Fibroblast of the aortic adventitia (primary cell): ENCODE results near the gene NPLOC4. TPM values are rescaled to one million over a fixed set of nuclear protein-coding genes. Genes with fewer than 3 reads are reported as not detected.

Experiments used
- DNase-seq: peaks from one replicate; pipeline ENCODE4 v3.0.0-alpha.2; 2010; ENCODE audit warnings: low read depth
- H3K4me3 ChIP-seq: 2 replicates; pipeline ENCODE4 v1.5.1; 2011; ENCODE audit warnings: low read depth, mild to moderate bottlenecking, control low read depth, low read length, moderate library complexity
- small RNA-seq: library from RNA; depleted of rRNA; stranded (forward); fragments of <200 nt; gene quantifications from one replicate; pipeline ENCODE3, GENCODE V24; 2012
- total RNA-seq: library from RNA; depleted of rRNA; stranded (reverse); fragments of >200 nt; gene quantifications from 2 replicates; pipeline ENCODE4 v1.2.3, GENCODE V29; 2012; ENCODE audit warnings: low replicate concordance
- TF ChIP-seq, protein P1 (sequence below): IDR thresholded peaks from 2 replicates; pipeline ENCODE4 v1.5.1; 2011; ENCODE audit warnings: mild to moderate bottlenecking, low read length, control low read depth, inconsistent platforms; ENCODE audit not compliant: insufficient read depth

Gene NPLOC4
- total RNA-seq, 1 donor = 60.3 TPM

DNA sequence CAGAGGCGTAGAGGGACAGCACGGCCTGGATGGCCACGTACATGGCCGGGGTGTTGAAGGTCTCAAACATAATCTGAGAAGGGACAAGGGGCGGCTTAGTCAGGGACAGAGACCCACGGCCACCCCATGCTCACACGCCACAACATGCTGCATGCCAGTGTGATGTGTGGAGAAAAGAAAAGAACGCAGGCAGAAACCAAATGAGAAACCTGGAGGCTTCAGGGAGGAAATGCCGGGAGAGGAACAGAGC lies 125.4 kb downstream of the NPLOC4 start:
- DNase-seq = peak; percentile 56
- peak overlapping the region; percentile 93 for H3K4me3 ChIP-seq
- TF ChIP-seq, protein P1, sequence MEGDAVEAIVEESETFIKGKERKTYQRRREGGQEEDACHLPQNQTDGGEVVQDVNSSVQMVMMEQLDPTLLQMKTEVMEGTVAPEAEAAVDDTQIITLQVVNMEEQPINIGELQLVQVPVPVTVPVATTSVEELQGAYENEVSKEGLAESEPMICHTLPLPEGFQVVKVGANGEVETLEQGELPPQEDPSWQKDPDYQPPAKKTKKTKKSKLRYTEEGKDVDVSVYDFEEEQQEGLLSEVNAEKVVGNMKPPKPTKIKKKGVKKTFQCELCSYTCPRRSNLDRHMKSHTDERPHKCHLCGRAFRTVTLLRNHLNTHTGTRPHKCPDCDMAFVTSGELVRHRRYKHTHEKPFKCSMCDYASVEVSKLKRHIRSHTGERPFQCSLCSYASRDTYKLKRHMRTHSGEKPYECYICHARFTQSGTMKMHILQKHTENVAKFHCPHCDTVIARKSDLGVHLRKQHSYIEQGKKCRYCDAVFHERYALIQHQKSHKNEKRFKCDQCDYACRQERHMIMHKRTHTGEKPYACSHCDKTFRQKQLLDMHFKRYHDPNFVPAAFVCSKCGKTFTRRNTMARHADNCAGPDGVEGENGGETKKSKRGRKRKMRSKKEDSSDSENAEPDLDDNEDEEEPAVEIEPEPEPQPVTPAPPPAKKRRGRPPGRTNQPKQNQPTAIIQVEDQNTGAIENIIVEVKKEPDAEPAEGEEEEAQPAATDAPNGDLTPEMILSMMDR = no peak

DNA sequence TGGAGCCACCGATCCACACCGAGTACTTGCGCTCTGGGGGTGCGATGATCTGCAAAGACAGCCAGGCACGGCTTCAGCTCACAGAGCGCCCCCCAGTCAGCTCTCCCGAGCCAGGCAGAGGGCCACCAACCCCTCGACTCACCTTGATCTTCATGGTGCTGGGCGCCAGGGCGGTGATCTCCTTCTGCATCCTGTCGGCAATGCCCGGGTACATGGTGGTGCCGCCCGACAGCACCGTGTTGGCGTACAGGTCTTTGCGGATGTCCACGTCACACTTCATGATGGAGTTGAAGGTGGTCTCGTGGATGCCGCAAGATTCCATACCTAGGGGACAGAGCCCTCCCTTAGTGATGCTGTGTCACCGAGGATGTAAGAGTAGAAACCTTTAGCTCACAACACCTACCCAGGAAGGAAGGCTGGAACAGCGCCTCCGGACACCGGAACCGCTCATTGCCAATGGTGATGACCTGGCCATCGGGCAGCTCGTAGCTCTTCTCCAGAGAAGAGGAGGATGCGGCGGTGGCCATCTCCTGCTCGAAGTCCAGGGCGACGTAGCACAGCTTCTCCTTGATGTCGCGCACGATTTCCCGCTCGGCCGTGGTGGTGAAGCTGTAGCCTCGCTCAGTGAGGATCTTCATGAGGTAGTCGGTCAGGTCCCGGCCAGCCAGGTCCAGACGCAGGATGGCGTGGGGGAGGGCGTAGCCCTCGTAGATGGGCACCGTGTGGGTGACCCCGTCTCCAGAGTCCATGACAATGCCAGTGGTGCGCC lies 125.9 kb downstream of the NPLOC4 start:
- TF ChIP-seq, protein P1 = no peak
- DNase-seq = peak; percentile 49
- H3K4me3 ChIP-seq = peak overlapping the region; percentile 93

DNA sequence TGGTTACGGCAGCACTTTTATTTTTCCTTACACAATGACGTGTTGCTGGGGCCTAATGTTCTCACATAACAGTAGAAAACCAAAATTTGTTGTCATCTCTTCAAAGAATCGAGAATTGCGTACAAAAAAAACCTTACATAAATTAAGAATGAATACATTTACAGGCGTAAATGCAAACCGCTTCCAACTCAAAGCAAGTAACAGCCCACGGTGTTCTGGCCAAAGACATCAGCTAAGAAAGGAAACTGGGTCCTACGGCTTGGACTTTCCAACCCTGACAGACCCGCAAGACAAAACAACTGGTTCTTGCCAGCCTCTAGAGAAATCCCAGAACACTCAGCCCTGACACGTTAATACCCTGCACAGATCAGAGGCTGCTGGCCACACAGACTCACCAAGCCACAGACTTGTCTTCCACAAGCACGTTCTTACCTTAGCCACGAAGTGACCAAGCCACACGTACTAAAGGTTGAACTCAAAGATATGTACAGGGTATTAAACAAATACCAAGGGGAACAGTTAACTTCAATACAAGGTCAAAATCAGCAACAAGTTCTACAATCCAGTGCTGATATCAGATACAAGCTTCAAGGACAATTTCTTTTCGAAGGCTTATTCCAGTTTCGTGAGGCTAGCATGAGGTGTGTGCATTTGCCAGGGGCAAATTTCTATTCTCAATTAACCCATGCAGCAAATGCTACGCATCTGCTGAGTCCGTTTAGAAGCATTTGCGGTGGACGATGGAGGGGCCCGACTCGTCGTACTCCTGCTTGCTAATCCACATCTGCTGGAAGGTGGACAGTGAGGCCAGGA lies 126.7 kb downstream of the NPLOC4 start:
- TF ChIP-seq, protein P1 = no peak
- peak; percentile 55 for DNase-seq
- H3K4me3 ChIP-seq = peak overlapping the region; percentile 93

DNA sequence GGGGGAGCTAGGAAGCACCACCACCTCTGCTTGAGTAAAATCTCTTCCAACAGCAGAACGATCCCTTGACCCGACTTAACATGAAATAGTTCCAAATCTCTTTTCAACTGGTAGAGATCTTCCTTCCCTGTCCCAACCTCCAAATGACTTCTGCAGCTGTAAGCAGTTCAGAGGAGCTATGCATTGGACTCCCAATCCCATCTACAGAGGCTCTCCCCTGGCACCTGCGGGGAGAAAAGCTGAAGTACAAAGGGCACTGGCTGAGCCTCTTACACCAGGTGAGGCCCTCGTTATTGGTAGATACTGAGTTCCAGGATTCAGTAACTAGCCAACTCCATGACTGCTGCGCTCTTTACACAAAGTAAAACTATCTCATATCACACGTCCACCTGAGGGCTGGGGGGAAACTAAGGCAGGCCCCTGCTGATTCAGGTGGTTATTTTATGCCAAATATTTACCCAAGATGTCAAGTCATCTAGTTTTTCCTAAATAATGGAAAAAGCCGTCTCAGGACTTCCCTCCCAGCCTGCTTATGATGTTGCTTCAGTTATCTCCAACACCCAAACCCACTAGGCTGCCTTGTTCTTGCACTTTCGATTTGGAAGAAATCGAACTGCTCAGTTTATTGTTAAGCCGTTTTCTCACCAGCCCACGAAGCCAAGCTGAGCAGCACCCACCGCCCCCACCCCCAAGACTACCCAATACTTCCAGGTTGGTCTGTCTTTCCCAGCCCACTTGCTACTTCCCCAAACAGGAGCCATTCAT lies 127.5 kb downstream of the NPLOC4 start:
- TF ChIP-seq, protein P1 = no peak
- H3K4me3 ChIP-seq = peak overlapping the region; percentile 93
- peak; percentile 48 for DNase-seq

DNA sequence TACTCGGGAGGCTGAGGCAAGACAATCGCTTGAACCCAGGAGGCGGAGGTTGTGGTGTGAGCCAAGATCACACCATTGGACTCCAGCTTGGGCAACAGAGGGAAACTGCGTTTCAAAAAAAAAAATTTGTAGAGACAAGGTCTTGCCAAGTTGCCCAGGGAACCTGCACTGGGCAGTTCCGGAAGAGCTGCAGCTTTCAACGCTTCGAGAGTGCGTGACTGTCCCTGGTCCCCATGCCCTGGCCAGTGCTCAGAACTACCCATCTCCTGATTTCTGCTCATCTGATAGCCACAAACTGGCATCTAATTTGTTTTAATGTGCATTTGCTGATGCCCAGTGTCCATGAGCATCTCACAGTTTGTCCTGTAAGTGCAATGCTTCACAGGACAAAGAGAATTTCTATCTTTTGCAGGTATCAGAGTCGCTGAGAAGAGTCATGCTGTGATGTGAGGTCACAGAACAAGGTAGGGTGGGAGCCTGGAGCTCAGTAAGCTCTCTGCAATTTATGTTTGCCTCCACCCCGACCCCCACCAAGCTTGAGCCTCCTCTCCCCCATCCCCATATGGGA lies 128.2 kb downstream of the NPLOC4 start:
- TF ChIP-seq, protein P1 = no peak
- H3K4me3 ChIP-seq = peak overlapping the region; percentile 93
- DNase-seq = peak; percentile 58

Small RNA genes lying within 50 kb of the gene (small RNA-seq; reads per million reads assigned to genes)
- not detected for gene RF00019

Other genes with a start within 250 kb of the NPLOC4 start
- 11.7 and 14.3 TPM in 2 replicates for gene BAHCC1, start 241.7 kb downstream of the NPLOC4 start, total RNA-seq
- gene ACTG1, start 124.3 kb downstream of the NPLOC4 start, total RNA-seq = 3,211 and 6,650 TPM in 2 replicates
- 1.3 and 1.8 TPM in 2 replicates for gene FSCN2, start 108.7 kb downstream of the NPLOC4 start, total RNA-seq
- gene FAAP100, start 84.8 kb downstream of the NPLOC4 start, total RNA-seq = 31.7 and 32.4 TPM in 2 replicates
- 2.7 and 4.5 TPM in 2 replicates for gene TSPAN10, start 84 bp upstream of the NPLOC4 start, total RNA-seq
- gene PDE6G, start 19.4 kb upstream of the NPLOC4 start, total RNA-seq = 0.63 TPM in 1 of 2 replicates, not detected in the other
- gene OXLD1, start 29.5 kb upstream of the NPLOC4 start, total RNA-seq = 20.7 and 22.2 TPM in 2 replicates
- 7.0 and 12.0 TPM in 2 replicates for gene CCDC137, start 29.6 kb upstream of the NPLOC4 start, total RNA-seq
- gene ARL16, start 46.7 kb upstream of the NPLOC4 start, total RNA-seq = 21.3 and 26.4 TPM in 2 replicates
- gene HGS, start 46.9 kb upstream of the NPLOC4 start, total RNA-seq = 89.0 and 94.7 TPM in 2 replicates
- 19.2 and 23.7 TPM in 2 replicates for gene MRPL12, start 66.3 kb upstream of the NPLOC4 start, total RNA-seq
- 4.1 and 19.3 TPM in 2 replicates for gene SLC25A10, start 75.2 kb upstream of the NPLOC4 start, total RNA-seq
- gene GCGR, start 167.0 kb upstream of the NPLOC4 start, total RNA-seq = not detected in 2 replicates
- 130 and 195 TPM in 2 replicates for gene MCRIP1, start 196.2 kb upstream of the NPLOC4 start, total RNA-seq
- not detected in 2 replicates for gene PPP1R27, start 197.9 kb upstream of the NPLOC4 start, total RNA-seq
- 763 and 1,500 TPM in 2 replicates for gene P4HB, start 223.4 kb upstream of the NPLOC4 start, total RNA-seq
- gene ARHGDIA, start 234.2 kb upstream of the NPLOC4 start, total RNA-seq = 95.1 and 149 TPM in 2 replicates